Ovary (tissue), 3 donors: ENCODE measurements around the gene MAP1LC3A.

Source experiments
- CTCF ChIP-seq, 3 donors: fragments of 450-650 bp in 2 of 3; fragments of 200-600 bp in 1 of 3; IDR thresholded peaks; one replicate each; pipeline versions ENCODE4 v1.5.1 to v1.8.0; 2016 to 2022; ENCODE audit warnings: antibody characterized with exemption in 3 of 3, mild to moderate bottlenecking in 1 of 3
- EP300 ChIP-seq: sonication (generic); formaldehyde crosslinking; IDR thresholded peaks from one replicate; pipeline ENCODE4 v1.6.1; 2017; ENCODE audit warnings: antibody characterized with exemption
- POLR2A ChIP-seq: fragments of 450-650 bp; IDR thresholded peaks from one replicate; pipeline ENCODE4 v1.6.1; 2017; ENCODE audit warnings: antibody characterized with exemption, mild to moderate bottlenecking, moderate library complexity
- donor health status: DM: no; HTN: no; CAD: no.

- no peak for TF ChIP-seq POLR2A
- TF ChIP-seq CTCF (IDR thresholded peaks at IDR 0.05): no peak
- TF ChIP-seq EP300: no peak
These were observed 28.2 kb upstream of the MAP1LC3A start for GRCh38 chr20:34530342-34530741.
